ENCODE measurements around the gene LASP1NB.

LASP1NB gene

DNA sequence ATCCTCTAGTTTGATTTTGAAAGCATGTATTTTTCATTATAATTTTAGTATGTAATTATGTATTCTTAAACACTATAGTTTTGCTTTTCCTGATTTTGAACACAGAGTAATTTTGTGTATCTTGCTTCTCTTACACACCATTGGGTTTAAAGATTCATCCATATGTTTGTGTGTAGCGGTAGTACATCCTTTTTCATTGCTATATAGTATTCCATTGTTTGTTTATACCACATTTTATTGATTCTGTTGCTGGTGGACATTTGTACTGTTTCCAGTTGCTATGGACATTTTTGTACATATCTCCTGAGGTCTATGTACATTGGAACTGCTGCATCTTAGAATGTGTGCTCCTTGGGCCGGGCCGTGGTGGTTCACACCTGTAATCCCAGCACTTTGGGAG, 20.5 kb upstream of the LASP1NB start:
- TF ChIP-seq, protein P1, sequence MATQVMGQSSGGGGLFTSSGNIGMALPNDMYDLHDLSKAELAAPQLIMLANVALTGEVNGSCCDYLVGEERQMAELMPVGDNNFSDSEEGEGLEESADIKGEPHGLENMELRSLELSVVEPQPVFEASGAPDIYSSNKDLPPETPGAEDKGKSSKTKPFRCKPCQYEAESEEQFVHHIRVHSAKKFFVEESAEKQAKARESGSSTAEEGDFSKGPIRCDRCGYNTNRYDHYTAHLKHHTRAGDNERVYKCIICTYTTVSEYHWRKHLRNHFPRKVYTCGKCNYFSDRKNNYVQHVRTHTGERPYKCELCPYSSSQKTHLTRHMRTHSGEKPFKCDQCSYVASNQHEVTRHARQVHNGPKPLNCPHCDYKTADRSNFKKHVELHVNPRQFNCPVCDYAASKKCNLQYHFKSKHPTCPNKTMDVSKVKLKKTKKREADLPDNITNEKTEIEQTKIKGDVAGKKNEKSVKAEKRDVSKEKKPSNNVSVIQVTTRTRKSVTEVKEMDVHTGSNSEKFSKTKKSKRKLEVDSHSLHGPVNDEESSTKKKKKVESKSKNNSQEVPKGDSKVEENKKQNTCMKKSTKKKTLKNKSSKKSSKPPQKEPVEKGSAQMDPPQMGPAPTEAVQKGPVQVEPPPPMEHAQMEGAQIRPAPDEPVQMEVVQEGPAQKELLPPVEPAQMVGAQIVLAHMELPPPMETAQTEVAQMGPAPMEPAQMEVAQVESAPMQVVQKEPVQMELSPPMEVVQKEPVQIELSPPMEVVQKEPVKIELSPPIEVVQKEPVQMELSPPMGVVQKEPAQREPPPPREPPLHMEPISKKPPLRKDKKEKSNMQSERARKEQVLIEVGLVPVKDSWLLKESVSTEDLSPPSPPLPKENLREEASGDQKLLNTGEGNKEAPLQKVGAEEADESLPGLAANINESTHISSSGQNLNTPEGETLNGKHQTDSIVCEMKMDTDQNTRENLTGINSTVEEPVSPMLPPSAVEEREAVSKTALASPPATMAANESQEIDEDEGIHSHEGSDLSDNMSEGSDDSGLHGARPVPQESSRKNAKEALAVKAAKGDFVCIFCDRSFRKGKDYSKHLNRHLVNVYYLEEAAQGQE (IDR thresholded peaks at IDR 0.05; ENCODE audit: insufficient read depth in 1 of 2, low read depth in 2 of 2, low read length in 2 of 2), result no peak
- TF ChIP-seq FOXP2 (optimal IDR thresholded peaks at IDR 0.05; ENCODE audit: borderline replicate concordance, extremely low read depth, extremely low read length, insufficient read depth) (no peak), TAF1 (IDR thresholded peaks at IDR 0.05; ENCODE audit: borderline replicate concordance, insufficient read depth, low read length) (no peak), POLR2AphosphoS5 (IDR thresholded peaks at IDR 0.05; ENCODE audit: low read depth, low read length) (no peak)

DNA sequence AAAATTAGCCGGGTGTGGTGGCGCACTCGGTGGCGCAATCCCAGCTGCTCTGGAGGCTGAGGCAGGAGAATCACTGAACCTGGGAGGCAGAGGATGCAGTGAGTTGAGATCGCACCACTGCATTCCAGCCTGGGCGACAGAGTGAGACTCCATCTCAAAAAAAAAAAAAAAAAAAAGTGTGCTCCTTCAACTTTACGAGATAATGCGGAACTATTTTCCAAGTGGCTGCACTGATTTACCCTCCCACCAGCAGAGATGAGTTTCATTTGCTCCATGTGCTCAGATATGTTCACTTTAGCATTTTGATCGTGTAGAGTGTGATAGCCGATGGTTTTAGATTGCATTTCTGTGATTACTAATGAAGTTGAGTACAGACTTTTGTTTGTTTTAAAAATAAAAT, 20.0 kb upstream of the LASP1NB start:
- TF ChIP-seq POLR2AphosphoS5 (IDR thresholded peaks at IDR 0.05; ENCODE audit: low read depth, low read length) (no peak), FOXP2 (optimal IDR thresholded peaks at IDR 0.05; ENCODE audit: borderline replicate concordance, extremely low read depth, extremely low read length, insufficient read depth) (no peak), SIN3A (IDR thresholded peaks at IDR 0.05; ENCODE audit: borderline replicate concordance, insufficient read depth, low read length) (no peak), TAF1 (IDR thresholded peaks at IDR 0.05; ENCODE audit: borderline replicate concordance, insufficient read depth, low read length) (no peak)
- TF ChIP-seq, protein P1 (IDR thresholded peaks at IDR 0.05; ENCODE audit: insufficient read depth in 1 of 2, low read depth in 2 of 2, low read length in 2 of 2), result no peak

DNA sequence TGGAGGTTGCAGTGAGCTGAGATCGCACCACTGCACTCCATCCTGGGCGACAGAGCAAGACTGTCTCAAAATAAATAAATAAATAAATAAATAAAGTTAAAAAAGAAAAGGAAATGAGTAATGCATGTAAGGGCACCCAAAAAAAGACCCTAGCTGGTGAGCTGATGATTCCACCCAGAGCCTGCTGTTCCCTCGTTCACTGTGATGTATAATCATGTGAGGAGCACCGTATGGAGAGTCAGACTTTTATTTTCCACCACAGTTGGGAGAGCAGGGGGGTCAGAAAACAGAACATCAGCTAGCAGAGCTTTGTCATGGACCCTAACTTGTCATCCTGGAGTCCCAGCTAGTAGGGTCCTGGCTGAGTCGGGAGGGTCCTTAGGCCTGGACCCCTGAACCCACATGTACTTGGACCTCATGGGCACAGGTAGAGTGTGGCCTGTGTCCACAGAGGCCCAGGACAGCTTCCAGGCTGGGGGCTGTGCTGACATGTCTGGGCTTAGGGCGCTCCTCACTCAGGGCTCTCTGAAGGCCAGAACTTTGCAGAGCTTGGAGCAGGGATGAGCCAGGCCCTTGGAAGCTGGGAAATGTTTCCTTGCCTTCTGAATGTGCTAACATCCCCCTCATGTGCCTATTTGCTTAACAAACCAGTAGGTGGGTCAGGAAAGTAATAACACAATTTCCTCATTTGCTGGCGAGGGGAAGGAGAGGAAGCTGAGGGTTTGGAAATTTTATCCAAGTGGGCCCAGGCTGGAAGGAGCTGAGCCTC, 18.8 kb upstream of the LASP1NB start:
- TF ChIP-seq, protein P1 (IDR thresholded peaks at IDR 0.05; ENCODE audit: insufficient read depth in 1 of 2, low read depth in 2 of 2, low read length in 2 of 2), result no peak
- TF ChIP-seq SIN3A (IDR thresholded peaks at IDR 0.05; ENCODE audit: borderline replicate concordance, insufficient read depth, low read length) (no peak), FOXP2 (optimal IDR thresholded peaks at IDR 0.05; ENCODE audit: borderline replicate concordance, extremely low read depth, extremely low read length, insufficient read depth) (no peak)

DNA sequence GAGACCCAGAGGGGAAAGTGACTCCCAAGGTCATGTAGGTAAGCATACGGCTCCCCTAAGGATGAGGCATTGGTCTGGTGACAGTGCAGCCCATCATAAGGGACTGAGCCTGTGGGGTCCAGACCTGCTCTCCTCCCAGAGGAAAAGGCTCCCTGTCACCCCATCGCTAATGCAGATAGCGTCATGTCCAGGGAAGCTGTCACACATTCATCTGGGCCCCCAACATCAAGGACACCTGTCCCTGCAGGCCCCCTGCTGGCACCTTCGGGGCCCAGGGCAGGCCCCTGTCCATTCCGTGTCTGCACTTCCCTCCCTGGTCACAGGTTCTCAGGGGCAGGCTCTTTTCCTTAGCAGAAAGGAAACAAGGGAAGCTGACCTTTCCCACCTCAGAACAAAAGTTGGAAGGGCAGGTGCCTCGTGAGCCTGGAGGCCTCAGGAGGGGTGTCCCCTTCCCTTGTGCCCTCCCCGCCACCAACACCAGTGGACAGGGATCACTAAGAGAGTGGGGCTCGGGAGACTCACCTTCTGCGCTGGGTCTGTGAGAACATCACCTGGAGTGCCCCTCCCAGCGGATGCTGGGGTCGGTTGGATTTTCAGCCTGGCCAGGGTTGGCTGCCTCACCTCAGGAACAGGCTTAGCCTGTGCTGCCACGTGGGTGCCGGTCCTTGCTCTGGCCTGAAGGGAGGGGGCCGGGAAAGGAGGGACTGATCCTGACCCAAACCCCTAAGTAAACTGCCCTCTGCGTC, 17.3 kb upstream of the LASP1NB start:
- TF ChIP-seq POLR2AphosphoS5 (IDR thresholded peaks at IDR 0.05; ENCODE audit: low read depth, low read length) (no peak), FOXP2 (optimal IDR thresholded peaks at IDR 0.05; ENCODE audit: borderline replicate concordance, extremely low read depth, extremely low read length, insufficient read depth) (no peak), SIN3A (IDR thresholded peaks at IDR 0.05; ENCODE audit: borderline replicate concordance, insufficient read depth, low read length) (no peak), TAF1 (IDR thresholded peaks at IDR 0.05; ENCODE audit: borderline replicate concordance, insufficient read depth, low read length) (no peak)
- TF ChIP-seq, protein P1 (IDR thresholded peaks at IDR 0.05; ENCODE audit: insufficient read depth in 1 of 2, low read depth in 2 of 2, low read length in 2 of 2), result no peak

Measured in PFSK-1 (cell line).